ENCODE measurements around the gene TMEM178A. TPM values are rescaled to one million over a fixed set of nuclear protein-coding genes. Genes with fewer than 3 reads are reported as not detected.

The TMEM178A gene
- total and polyA plus RNA-seq, 2 of the 8 experiments (the other 6 are each of a cell fraction or from before 2014, with no cell fraction given), result 11.2 to 14.9 TPM

DNA sequence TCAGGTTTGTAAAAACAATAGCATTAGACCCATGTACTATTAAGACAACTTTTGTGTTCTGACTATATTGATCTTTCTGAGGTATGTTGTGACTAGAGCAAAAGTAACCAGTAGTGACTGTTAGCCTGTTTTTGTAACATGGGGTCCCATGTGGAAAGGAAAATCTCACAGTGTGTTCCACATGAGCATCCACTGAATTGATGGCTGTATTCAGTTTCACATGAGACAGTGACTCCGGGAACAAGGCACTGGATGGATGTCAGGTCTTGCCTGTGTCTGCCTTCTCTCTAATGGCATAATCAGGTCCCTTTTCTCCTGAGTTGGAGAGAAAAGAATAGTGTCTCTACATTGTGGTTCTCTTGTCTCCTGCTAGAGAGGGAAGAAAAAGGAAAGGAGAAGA is 27.5 kb downstream of the TMEM178A start:
- POLR2A ChIA-PET (ENCODE audit: partially characterized antibody), result no interaction called here
- no peak for FAIRE-seq
- CTCF ChIA-PET (ENCODE audit: partially characterized antibody), result interaction anchor here (1.2 kb wide), 1 partner anchor 22 kb away, joined by 3 read pairs; no protein-coding TSS in a partner anchor
- TF ChIP-seq MAFK (IDR thresholded peaks at IDR 0.05; ENCODE audit: low read depth, low read length) (no peak), NRF1 (IDR thresholded peaks at IDR 0.05; ENCODE audit: low read depth, low read length) (no peak), TAF1 (IDR thresholded peaks at IDR 0.05; ENCODE audit: low read depth, low read length) (no peak), KDM1A (IDR thresholded peaks at IDR 0.05; ENCODE audit: borderline replicate concordance, low read length) (no peak), RFX5 (IDR thresholded peaks at IDR 0.05; ENCODE audit: borderline replicate concordance, low read depth, low read length) (no peak), FOSL1 (IDR thresholded peaks at IDR 0.05; ENCODE audit: insufficient read depth, low read depth, low read length) (no peak), RNF2 (IDR thresholded peaks at IDR 0.05; ENCODE audit: borderline replicate concordance, low read depth, low read length, missing control alignments, poor library complexity, severe bottlenecking) (no peak), SRF (IDR thresholded peaks at IDR 0.05; ENCODE audit: low read depth, low read length) (no peak), GTF2F1 (IDR thresholded peaks at IDR 0.05; ENCODE audit: borderline replicate concordance, low read depth, low read length) (no peak), BRCA1 (IDR thresholded peaks at IDR 0.05; ENCODE audit: low read depth, low read length) (no peak)
- TF ChIP-seq, protein P1, sequence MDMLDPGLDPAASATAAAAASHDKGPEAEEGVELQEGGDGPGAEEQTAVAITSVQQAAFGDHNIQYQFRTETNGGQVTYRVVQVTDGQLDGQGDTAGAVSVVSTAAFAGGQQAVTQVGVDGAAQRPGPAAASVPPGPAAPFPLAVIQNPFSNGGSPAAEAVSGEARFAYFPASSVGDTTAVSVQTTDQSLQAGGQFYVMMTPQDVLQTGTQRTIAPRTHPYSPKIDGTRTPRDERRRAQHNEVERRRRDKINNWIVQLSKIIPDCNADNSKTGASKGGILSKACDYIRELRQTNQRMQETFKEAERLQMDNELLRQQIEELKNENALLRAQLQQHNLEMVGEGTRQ (IDR thresholded peaks at IDR 0.05; ENCODE audit: low read length), result no peak

More for the DNA sequence above, 27.5 kb downstream of the TMEM178A start:
- H3K36me3 ChIP-seq (ENCODE audit: control insufficient read depth in 2 of 4, insufficient read depth in 4 of 4, low read length in 3 of 4), result no peaks in the 10 kb centered on the region; a peak in 1 of 8 replicates
- H3K18ac ChIP-seq (ENCODE audit: extremely low read depth, low read length), result no peak overlapping the region
- no peaks in the 10 kb centered on the region for H4K20me1 ChIP-seq (replicated peaks in 1 of 2; ENCODE audit: control insufficient read depth in 1 of 2, insufficient read depth in 2 of 2, low read length in 2 of 2)
- H2BK5ac ChIP-seq (ENCODE audit: low read depth, low read length), result no peak overlapping the region
- H4K91ac ChIP-seq (replicated peaks; ENCODE audit: insufficient read length, low read length), result no peak overlapping the region
- no peak overlapping the region for H3K9ac ChIP-seq (replicated peaks in 1 of 4; ENCODE audit: extremely low read depth in 1 of 4, low read depth in 3 of 4, low read length in 3 of 4)
- H3K9me3 ChIP-seq (ENCODE audit: insufficient read depth in 2 of 2, low read depth in 1 of 2, low read length in 1 of 2), result no peaks in the 10 kb centered on the region
- H3K23ac ChIP-seq (ENCODE audit: insufficient read length), result no peak overlapping the region
- no peak overlapping the region for H4K5ac ChIP-seq (ENCODE audit: insufficient read length, low read depth, low read length)
- no peaks in the 10 kb centered on the region for H3K23me2 ChIP-seq (ENCODE audit: low read depth, low read length)
- H2BK120ac ChIP-seq (replicated peaks; ENCODE audit: low read depth, low read length), result no peak overlapping the region
- H2BK15ac ChIP-seq (ENCODE audit: low read length), result no peak overlapping the region
- no peak overlapping the region for H3K27ac ChIP-seq (ENCODE audit: low read depth, low read length)
- no peak overlapping the region for H3K56ac ChIP-seq (replicated peaks; ENCODE audit: insufficient read length, low read depth, low read length)
- WGBS, 2 experiments (ENCODE audit: extremely low coverage in 1 of 2, insufficient coverage in 1 of 2, insufficient read length in 1 of 2, insufficient replicate concordance in 2 of 2, low coverage in 1 of 2, low lambda C conversion rate in 2 of 2, missing lambda C conversion rate in 1 of 2), result 80% methylated on average over 1 of the region's 1 CpG; no CpG with 5 or more reads in 1 of the 2 experiments
- H3K4me1 ChIP-seq (replicated peaks in 1 of 4; ENCODE audit: control insufficient read depth in 3 of 4, insufficient read depth in 4 of 4, low read length in 3 of 4), result peaks cover 0 to 2% (median 0%) of the 10 kb centered on the region in 4 experiments; a peak in 2 of 7 replicates
- H3K79me1 ChIP-seq (ENCODE audit: low read depth, low read length), result no peaks in the 10 kb centered on the region
- H3K79me2 ChIP-seq (ENCODE audit: control insufficient read depth in 1 of 2, insufficient read depth in 2 of 2, low read length in 2 of 2), result no peaks in the 10 kb centered on the region
- DNase-seq (ENCODE audit: low read depth in 1 of 2, low spot score in 2 of 2), result no peak
- H4K8ac ChIP-seq (ENCODE audit: extremely low read depth, insufficient read depth, low read length), result no peak overlapping the region
- H3K4ac ChIP-seq (replicated peaks; ENCODE audit: insufficient read length, low read depth, low read length), result no peak overlapping the region
- H3K4me3 ChIP-seq (ENCODE audit: extremely low read depth in 1 of 4, insufficient read depth in 2 of 4, low read depth in 3 of 4, low read length in 4 of 4), result no peak overlapping the region
- H3K4me2 ChIP-seq (ENCODE audit: insufficient read depth in 1 of 2, low read depth in 2 of 2, low read length in 2 of 2), result no peak overlapping the region
- no peak overlapping the region for H2AFZ ChIP-seq (ENCODE audit: low read length)
- no peak overlapping the region for H2BK12ac ChIP-seq (ENCODE audit: low read depth, low read length)
- H3K14ac ChIP-seq (ENCODE audit: insufficient read length), result no peak overlapping the region
- no peak overlapping the region for H2AK5ac ChIP-seq (ENCODE audit: low read depth, low read length)
- H2BK20ac ChIP-seq (ENCODE audit: low read length), result no peak overlapping the region
- no peaks in the 10 kb centered on the region; a peak in 1 of 7 replicates for H3K27me3 ChIP-seq (replicated peaks in 1 of 4; ENCODE audit: control insufficient read depth in 3 of 4, extremely low read depth in 1 of 4, insufficient read depth in 3 of 4, low read length in 3 of 4)

Measured in H1 (cell line).